Right kidney (tissue), 1 donor: ENCODE data around the gene PDZRN3.

Experiments
- DNase-seq: peaks from one replicate; pipeline ENCODE4 v3.0.0-alpha.2; 2016

The PDZRN3 gene

GRCh38 chr3:73385568-73385967 is 239.2 kb downstream of the PDZRN3 start:
- no peak for DNase-seq

- DNase-seq = no peak
Measured at GRCh38 chr3:73384091-73384906, 240.4 kb downstream of the PDZRN3 start.

GRCh38 chr3:73383470-73384049 is 241.2 kb downstream of the PDZRN3 start:
- DNase-seq = no peak

DNA sequence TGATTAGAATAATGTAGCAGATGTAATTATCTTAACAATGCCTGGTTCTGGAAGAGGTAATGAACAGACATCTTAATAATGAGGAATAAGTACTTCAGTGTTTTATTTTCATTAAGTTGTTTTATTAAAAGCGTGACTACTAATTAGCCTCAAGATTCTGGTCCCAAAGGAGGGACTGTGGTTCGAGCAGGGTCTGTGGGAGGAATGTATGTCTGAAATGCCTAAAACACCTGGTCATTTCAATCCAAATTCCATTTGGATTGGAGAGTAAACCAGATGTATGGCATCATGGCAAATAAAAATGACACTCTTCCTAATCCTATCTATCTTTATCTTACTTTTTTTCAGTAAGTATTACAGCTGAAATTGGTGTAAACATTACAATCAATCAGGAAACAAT is 243.2 kb downstream of the PDZRN3 start:
- no peak for DNase-seq

DNA sequence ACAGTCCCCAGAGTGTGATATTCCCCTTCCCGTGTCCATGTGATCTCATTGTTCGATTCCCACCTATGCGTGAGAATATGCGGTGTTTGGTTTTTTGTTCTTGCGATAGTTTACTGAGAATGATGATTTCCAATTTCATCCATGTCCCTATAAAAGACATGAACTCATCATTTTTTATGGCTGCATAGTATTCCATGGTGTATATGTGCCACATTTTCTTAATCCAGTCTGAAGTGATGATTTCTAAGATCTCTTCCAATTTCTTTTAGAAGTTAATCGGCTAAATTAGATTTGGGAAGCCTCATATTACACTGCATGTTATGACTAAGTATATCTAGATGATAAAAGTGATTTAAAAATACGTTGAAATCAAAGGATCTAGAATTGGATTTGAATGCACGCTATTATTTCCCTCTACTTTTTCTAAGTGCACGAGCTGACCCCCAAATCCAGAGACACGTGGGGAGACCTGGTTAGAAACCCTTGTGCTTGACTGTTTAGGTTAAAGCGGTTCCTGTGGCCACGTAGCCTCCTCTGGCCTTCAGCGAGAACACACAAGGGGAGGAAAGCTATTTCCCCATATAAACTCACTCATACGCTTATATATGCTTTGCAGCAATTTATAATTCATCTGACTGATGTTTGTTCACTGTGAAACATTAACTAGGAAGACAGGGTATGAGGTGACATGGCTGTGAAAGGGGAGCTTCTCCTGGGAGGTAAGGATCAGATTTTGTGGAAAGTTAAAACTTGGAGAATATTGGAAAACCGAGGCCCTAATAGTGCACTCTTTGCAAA is 243.8 kb downstream of the PDZRN3 start:
- DNase-seq = no peak

DNA sequence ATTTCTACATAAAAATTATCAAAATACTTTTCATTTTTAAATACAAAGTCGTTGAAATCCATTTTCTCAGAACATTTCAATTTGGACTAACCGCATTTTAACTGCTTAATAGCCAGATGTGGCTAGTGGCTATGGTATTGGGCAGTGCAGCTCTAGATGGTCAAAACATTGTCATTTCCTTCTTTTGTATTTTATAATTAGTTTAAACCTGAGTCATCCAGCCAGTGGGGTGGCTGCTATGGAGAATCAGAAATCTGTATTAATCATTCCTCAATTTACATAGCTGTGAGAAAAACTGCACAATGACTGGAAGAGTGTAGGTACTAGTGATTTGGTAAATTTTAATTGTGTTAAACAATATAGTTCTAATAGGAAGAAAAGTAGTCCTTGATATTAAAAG is 245.3 kb downstream of the PDZRN3 start:
- DNase-seq = no peak

DNA sequence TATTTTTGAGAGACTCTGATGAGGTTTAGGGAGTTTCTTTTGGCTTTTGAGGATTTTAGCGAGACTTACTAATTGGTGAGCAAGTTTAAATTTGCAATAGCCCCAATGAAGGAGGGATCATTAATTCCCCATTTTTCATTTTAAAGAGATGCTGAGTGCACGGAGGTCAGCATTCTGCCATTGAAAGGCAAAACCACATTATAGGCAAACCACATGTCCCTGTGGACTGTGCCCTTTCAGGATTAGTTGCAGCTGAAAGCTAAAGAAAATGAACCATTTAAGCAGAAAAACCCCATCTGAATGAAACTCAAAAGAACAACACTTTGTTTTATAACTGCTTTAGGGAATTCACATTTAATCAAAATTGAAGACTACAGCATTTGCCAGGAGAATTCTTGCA is 246.5 kb downstream of the PDZRN3 start:
- DNase-seq = no peak

- DNase-seq = no peak
Measured at GRCh38 chr3:73365756-73366397, 258.9 kb downstream of the PDZRN3 start.

DNA sequence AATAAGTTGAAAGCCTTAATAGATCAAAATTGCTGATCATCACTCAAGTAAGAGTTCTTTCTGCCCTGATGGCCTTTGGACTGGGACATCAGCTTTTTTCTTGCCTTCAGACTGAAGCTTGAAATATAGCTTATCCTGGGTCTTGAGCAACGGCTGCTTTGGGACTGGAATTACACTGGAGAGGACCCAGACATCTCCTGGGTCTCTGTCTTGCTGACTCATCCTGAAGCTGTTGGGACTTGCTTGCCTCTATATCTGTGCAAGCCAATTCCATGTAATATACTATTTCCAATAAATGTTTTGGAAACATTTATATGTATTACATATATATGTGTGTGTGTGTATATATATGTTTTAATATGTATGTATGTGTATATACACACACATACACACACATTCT is 260.2 kb downstream of the PDZRN3 start:
- DNase-seq = no peak

GRCh38 chr3:73363093-73363492 is 261.6 kb downstream of the PDZRN3 start:
- no peak for DNase-seq

DNA sequence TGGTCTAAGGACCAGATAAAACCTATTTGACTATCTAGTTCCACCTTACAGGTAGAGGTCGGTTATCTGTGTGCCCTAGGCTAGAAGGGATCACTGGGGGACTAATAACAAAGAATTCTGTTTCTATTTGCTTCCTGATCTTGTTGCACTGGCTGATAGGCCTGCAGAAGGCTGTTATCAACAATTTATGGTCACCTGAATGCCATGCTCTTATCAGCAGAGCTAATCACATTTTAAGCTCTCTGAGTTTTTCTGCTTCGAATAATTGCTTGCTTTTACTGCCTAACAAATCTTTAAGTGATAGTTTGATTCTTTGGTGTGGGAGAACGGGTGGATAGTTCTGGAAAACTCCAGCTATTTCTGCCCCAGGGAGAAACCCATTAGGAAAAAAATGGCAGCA is 263.1 kb downstream of the PDZRN3 start:
- no peak for DNase-seq

GRCh38 chr3:73353649-73354217 is 271.0 kb downstream of the PDZRN3 start:
- no peak for DNase-seq

GRCh38 chr3:73352841-73353645 is 271.7 kb downstream of the PDZRN3 start:
- no peak for DNase-seq

DNA sequence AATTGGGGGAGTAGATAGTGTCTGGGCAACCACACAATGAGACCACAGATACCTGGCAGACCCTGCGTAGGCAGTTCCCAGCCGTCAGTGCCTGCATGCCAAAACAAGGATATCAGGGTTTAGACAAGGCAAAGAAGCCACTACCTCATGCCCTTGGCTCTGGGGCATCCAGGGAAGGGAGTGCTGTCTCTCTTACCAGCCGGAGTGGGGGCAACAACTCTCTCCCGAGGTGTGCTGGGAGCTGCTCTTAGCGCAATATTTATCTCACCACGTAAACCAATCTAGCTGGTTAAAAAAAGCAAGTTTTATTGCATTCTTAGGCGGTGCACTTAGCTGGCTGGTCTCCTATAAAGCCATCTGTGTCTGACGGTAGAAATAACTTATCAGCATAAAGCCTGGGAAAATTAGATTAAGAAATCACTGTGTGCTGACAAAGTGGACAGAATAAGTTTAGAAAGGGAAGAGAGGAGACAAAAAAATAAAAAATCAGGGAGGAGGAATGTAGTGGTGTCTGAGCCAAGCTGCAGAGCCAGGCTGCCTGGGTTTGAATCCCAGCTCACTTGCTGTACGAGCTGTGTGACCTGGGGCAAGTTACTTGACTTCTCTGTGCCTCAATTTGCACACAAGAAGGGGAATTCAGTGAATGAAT is 273.2 kb downstream of the PDZRN3 start:
- no peak for DNase-seq

DNA sequence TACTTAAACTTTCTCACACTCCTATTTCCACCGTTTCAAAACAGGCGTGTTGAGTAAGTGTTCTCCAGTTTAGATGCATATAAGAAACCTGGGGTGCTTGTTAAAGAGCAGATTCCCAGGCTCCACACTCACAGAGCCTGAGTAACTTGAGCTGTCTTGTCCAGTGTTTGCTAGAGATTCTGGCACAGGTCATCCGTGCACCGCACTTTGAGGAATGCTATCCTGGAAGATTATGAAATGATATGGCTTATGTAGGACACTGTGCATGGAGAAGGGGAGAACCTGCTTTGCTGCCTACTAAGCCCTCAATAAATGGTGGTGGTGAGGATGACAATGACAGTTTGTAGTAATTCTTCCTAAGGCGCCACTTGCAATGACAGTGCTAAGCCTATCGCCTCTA is 273.7 kb downstream of the PDZRN3 start:
- DNase-seq = no peak

DNA sequence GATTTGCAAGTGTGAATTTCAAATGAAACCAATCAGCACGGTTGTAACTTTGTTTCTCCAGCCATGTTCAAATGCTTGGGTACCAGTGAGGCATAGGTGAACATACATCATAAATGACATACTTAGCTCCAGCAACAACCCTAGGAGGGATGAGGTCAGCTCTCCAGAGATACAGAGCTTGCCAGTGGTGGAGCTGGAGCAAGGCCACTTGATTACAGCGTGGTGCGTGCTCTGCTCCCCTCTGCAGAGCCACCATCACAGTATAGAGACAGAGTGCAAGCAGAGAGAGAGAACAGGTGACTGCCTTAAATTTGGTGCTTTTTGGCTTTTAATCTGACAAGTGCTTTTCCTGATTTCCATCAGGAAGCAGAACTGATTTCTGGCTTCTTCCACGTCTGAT is 275.1 kb downstream of the PDZRN3 start:
- no peak for DNase-seq

DNA sequence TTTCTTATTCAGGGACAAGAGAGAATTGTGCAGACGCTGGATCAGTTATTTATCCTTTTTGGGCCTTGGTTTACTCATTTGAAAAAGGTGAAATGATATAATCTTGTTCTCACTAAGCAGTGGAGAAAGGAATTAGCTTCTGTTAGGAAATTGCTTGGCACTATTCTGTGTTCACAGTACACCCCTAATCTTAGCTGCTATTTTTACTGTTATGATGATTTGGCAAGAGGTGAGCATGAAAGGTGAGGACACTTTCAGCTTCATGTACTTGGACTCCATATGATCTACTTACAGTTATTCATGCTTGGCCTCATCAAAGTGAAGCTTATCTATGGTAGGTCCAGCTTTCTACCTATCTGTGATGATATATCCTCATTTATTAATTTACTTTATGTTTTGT is 282.7 kb downstream of the PDZRN3 start:
- no peak for DNase-seq

DNA sequence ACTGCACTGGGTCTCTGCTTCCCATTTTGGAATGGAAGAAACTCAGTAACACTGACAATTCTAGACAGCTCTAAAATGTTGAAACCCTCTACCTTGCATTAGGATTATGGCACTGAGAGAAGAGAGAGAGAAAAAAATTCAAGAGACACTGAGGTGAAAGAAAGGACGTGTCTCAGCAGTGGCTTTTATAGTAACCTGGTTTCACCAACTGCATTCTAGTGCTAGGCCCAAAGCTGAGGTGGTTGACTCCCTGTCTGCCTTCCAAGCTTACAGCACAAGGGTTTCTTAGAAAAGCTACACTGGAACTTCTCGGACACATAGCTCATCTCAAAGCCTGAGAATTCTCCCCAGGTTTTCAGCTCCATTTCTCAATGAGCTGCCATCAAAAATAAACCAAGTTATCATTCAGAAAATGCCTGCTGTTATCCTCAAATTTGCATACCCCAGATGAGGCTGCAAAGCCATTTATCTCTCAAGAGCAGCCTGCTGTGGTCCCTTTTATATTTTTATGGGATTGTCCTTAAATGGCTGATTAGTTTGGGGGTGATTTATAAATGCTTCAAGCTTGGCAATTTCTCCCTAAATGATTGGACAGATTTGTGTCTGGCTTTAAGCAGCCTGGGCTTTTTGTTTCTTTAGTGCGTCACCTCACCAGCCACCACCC is 283.3 kb downstream of the PDZRN3 start:
- DNase-seq = no peak

DNA sequence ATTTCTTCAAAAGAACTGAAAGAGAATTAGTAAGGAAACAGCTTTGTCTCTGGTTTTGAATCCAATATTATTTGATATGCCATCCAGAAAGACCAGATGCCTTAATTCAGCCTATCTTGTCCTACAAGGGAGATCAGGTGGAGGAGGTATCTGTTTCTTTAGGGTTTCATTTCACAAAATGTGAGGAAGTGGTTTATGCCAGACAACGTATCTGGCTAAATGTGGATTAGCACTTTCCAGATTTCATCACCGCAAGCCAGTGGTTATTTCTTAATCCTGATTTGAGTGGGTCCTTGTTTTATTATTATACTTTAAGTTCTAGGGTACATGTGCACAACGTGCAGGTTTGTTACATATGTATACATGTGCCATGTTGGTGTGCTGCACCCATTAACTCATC is 292.2 kb downstream of the PDZRN3 start:
- DNase-seq = no peak
